Hippocampal formation (tissue), 2 donors: ENCODE results near the gene ABCD1.

ENCODE experiments used
- DNase-seq, 2 donors: peaks; one replicate each; lab custom pipeline; 2025; lab: John Stamatoyannopoulos, UW

ABCD1 gene

DNA sequence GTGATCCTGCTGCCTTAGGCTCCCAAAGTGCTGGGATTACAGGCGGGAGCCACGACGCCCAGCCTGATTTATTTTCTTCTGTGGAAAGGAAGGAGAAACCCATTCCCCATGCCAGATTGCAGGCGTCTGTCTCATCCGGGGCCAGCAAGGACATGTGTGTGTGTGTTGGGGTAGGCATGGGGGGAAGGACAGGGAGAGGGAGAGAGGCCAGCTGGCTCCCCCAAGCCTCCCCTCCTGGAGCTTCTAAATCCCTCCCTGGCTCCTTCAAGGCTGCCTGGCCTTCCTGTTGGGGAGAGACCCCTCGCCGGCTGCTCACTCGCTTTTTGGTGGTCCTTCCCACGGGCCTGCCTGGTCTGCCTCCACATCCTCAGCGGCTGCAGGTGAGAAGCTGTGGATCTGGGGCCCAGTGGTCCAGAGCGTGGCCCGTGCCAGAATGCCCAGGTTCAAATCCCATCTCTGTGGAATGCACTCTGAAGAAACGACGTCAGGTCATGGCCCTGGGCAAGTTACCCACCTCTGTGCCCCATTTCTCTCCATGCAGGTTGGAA lies 38.0 kb downstream of the ABCD1 start:
- no peak for DNase-seq

DNA sequence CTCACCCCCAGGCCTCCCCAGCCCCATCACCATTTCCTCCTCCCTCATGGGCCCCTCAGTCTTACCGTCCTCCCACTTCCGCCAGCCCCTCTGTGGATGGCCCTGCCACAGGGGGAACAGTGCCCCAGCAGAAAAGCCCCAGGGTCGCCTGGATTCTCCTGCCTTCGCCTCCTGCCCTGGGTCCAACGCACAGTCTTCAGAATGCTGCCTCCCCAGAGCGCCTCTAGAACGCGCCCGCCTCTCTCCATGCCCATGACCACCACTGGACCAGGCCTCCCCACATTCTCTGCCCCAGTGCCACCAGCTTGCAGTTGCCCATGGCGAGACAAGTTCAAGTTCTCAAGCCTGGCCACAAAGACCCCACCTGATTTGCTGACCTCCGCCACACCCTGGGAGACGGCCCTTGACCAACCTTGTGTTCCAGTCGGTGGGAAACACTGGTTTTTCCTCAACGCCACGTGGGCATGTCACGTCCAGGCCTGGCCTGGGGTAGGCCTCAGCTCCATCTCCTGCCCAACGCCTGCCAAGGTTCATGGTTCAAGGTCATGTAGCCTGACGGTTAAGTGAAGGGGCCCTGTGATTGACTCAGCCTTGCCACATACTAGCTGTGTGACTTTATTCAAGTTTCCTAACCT lies 38.8 kb downstream of the ABCD1 start:
- no peak for DNase-seq

DNA sequence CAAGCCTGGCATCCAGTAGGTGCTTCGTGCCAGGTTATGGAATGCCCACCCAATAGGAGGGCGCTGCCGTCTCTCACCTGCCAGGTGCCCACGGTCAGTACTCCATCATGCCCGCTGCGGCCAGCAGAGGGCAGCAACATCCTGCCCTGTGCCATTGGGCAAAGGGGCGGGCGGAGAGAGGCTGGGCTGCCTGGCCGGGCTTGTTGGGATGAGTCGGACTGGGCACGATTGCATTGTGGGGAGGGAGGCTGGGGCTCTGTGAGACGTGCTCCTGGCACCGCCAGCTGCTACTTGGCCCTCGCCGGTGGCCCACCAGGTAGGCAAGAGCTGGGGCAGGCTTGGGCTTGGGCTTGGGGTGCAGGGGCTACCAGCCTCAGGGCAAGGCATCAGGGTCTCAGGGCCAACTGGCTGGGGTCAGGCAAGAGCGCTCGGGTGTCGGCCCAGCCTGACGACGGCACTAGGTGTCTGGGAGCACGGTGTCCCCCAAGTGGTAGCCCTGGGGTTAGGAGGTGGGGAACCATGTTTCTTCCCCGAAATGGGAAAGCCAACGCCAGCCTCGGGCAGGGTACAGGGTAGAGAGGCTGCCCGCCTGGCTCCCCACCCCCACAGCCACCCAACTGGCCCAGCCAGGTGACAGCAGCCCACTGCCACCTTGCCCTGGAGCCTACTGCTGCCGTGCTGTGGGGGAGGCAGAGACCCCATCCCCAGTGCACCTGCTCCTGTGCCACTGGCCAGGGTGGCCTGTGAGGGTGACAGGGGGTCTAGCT lies 39.5 kb downstream of the ABCD1 start, which contains the start of gene PLXNB3:
Gene PLXNB3, plus strand, starts transcription at position 261 of the 767 bp plus-strand sequence. CDS start 1,287 bp downstream, outside the sequence.
- peak; percentile 71 to 72 for DNase-seq

DNA sequence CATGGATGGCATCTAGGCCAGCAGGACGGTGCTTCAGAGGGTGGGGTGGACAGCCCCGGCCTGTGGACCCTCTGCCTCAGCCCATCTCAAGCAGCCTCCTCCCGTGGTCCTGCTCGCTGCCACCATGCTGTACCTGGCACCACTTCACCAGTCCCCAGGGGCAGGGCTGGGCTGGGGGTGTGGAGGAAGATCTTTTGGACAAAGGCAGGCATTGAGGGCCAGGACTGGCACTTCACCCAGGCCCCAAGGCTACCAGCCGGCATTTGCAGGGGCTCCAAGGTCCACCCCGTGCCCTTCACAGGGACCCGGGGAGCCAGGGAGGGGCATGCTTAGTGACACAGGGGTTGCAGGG lies 40.1 kb downstream of the ABCD1 start:
- no peak for DNase-seq

DNA sequence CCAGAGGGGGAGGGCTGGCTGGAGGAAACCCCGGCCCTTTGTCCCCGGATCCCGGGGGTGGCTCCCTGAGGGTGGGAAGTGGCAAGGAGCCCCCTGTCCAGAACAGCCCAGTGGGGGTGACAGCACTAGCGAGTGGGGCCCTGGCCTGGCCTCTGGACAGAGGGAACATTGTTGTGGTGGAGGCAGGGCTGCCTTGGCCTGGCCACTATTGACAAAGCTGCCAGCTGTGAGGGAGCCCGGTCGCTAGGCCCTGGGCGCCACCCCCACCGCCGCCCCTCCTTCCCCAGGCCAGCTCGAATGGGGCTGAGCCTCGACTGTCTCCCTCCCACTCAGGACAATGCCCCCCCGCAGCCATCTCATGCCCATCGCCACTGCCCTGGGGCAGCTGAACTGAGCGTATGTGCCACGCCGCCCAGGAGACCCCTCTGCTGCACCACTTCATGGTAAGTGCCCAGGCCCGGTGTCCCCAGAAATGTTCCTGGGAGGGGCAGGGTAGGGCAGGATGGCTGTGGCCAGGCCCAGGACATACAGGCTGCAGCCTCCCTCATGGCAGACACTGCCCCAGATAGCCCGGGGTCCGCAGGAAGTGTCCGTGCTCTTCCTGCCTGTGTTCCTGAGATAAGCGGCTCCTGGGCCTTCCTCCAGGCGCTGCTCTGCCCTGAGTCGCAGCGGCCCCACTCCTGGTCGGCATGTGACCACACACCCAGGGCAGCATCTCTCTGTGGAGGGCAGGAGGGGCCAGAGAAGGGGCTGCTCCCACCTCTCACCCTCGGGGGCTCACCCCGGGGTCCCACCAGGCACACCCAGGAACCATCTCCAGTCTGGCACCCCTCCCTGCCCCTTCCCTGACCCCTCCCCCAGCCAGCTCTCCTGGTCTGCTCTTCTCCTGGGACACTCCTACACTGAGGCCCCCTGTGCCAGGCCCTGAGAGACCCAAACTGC lies 40.8 kb downstream of the ABCD1 start:
- DNase-seq: peak; percentile 89 to 95

DNA sequence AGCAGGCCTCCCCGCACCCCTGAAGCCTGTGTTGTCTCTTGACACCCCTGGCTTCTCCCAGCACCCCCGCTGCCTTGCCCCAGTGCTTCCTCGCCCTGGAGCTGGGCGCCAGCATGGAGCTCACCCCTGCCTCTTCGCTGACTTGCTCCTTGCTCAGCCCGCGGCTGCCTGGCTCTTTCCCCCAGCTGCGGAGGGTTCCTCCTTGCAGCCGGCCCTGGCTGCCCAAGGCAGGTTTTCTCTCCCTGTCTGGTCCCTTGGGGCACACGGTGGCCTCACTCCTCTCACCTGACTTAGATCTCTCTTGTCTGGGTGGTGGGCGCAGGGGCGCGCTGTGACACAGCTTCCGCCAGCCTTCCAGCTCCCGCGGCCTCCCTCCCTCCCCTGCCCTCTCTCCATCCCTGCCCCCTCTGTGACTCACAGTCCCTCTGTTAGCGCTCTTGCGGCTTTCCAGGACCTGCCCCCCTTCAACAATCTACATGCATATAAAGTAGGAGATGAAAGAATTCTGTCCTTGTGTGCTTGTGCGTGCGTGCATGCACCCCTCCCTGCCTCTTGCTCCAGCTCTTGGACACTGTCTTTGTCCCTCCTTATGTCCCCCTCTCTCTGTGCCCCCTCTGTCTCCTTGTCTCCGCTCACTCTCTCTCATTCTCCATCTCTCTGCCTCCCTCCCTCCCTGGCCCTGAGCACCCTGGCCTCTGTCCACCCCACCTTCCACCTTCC lies 41.6 kb downstream of the ABCD1 start:
- peak in 1 of 2 donors; percentile 66 for DNase-seq

DNA sequence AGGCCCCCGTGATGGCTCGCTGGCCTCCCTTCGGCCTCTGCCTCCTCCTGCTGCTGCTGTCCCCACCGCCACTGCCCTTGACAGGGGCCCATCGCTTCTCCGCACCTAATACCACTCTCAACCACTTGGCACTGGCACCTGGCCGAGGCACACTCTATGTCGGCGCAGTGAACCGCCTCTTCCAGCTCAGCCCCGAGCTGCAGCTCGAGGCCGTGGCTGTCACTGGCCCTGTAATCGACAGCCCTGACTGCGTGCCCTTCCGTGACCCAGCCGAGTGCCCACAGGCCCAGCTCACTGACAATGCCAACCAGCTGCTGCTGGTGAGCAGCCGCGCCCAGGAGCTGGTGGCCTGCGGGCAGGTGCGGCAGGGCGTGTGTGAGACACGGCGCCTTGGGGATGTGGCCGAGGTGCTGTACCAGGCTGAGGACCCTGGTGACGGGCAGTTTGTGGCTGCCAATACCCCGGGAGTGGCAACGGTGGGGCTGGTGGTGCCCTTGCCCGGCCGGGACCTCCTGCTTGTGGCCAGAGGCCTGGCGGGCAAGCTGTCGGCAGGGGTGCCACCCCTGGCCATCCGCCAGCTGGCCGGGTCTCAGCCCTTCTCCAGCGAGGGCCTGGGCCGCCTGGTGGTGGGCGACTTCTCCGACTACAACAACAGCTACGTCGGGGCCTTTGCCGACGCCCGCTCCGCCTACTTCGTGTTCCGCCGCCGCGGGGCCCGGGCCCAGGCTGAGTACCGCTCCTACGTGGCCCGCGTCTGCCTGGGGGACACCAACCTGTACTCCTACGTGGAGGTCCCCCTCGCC lies 42.4 kb downstream of the ABCD1 start:
- no peak for DNase-seq

DNA sequence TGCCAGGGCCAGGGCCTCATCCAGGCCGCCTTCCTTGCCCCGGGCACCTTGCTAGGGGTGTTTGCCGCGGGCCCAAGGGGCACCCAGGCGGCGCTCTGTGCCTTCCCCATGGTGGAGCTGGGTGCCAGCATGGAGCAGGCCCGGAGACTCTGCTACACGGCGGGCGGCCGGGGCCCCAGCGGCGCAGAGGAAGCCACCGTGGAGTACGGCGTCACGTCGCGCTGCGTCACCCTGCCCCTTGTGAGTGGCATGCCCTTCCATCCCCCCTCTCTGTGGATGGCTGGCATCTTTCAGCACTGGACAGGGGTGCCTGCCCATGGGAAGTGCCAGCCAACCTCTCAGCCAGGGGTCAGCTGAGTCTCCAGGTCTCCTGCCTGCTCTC lies 43.0 kb downstream of the ABCD1 start:
- DNase-seq: no peak

DNA sequence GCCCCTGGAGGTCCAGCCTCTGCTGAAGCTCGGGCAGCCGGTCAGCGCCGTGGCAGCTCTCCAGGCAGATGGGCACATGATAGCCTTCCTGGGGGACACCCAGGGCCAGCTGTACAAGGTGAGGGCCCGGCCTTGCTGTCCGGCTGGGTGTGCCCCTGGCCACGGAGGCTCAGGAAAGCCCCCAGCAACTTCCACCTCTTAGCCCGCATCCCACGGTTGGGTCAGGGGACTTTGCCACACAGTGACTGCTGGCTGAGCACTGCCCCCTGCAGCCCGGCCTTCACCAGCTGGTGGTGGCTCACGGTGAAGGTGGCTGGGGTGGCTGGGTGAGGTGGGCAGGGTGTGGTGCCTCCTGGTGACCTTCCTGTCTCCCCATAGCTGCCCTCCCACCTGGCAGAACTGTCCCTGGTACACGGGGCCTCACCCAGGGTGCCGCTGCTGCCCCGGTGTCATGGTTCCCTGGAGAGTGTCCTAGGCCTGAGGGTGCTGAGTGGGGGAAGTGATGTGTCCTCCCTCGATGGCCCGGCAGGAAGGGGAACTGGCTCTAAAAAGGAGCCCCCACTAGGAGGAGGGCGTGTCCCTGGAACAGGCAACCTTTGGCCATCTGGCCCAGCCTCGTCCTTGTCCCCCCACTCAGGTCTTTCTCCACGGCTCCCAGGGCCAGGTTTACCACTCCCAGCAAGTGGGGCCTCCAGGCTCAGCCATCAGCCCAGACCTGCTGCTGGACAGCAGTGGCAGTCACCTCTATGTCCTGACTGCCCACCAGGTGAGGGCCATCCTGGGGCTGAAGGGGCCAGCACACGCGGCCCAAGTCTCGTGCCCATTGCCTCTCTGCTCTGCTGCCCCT lies 43.9 kb downstream of the ABCD1 start:
- no peak for DNase-seq

DNA sequence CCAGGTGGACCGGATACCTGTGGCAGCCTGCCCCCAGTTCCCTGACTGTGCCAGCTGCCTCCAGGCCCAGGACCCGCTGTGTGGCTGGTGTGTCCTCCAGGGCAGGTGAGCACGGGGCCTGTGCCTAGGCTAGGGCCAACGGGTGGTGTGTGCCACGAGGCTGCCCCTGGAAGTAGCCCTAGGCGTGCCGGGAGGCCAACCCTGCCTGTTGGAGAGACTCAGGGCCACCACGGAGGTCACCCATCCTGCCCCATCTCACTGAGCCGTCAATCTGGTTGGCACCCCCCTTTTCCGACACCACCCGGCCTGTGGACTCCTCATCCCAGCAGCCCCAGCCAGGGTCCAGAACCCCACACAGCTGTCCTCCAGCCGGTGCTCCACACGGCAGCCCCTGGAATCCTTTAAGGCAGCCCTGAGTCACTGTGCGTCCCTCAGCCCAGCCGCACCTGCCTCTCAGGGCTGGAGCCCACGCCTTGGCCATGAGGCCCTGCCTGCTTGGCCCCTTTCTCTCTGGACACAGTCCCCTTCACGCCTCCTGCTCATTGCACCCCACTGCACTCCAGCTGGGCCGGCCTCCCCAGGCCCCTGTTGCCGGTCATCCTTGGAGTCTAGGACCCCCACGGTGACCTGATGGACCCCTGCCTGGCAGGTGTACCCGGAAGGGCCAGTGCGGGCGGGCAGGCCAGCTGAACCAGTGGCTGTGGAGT lies 44.7 kb downstream of the ABCD1 start:
- DNase-seq: no peak

DNA sequence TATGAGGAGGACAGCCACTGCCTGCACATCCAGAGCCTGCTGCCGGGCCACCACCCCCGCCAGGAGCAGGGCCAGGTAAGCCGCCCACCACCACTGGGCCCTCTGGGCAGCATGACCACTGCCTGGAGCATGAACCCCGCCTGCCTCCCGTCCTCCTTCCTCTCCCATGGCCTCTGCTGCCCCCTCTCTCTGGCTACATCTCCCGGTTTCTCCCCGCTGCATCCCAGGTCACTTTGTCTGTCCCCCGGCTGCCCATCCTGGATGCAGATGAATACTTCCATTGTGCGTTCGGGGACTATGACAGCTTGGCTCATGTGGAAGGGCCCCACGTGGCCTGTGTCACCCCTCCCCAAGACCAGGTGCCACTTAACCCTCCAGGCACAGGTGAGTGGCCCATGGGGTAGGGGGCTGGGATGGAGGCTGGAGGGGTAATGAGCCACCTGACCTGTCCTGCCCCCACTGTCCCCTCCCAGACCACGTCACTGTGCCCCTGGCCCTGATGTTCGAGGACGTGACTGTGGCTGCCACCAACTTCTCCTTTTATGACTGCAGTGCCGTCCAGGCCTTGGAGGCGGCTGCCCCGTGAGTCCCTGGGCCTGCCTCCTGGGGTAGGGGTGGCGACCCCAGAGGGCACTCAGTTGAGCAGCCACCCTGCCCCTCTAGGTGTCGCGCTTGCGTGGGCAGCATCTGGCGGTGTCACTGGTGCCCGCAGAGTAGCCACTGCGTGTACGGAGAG lies 45.4 kb downstream of the ABCD1 start:
- DNase-seq: no peak

DNA sequence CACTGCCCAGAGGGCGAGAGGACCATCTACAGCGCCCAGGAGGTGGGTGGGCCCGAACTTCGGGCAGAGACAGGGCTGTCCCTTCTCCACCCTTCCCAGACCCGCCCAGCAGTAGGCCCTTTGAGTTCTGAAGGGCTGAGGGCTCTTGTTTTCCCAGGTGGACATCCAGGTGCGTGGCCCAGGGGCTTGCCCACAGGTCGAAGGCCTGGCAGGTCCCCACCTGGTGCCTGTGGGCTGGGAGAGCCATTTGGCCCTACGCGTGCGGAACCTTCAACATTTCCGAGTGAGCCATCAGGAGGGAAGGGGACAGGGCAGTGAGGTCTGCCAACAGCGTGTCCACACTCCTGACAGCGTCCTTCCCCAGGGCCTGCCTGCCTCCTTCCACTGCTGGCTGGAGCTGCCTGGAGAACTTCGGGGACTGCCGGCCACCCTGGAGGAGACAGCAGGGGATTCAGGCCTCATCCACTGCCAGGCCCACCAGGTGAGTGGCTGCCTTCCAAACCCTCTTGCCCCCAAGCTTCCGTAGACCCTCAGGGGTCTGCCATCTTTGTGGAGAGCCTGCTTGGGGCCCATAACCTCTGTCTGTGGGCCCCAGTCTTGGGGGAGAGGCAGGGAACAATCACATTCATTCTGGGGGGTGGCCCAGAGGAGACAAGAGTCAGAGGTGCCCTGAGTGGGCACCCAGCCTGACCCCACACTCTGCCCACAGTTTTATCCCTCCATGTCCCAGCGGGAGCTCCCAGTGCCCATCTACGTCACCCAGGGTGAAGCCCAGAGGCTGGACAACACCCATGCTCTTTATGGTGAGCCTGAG lies 46.2 kb downstream of the ABCD1 start:
- no peak for DNase-seq

DNA sequence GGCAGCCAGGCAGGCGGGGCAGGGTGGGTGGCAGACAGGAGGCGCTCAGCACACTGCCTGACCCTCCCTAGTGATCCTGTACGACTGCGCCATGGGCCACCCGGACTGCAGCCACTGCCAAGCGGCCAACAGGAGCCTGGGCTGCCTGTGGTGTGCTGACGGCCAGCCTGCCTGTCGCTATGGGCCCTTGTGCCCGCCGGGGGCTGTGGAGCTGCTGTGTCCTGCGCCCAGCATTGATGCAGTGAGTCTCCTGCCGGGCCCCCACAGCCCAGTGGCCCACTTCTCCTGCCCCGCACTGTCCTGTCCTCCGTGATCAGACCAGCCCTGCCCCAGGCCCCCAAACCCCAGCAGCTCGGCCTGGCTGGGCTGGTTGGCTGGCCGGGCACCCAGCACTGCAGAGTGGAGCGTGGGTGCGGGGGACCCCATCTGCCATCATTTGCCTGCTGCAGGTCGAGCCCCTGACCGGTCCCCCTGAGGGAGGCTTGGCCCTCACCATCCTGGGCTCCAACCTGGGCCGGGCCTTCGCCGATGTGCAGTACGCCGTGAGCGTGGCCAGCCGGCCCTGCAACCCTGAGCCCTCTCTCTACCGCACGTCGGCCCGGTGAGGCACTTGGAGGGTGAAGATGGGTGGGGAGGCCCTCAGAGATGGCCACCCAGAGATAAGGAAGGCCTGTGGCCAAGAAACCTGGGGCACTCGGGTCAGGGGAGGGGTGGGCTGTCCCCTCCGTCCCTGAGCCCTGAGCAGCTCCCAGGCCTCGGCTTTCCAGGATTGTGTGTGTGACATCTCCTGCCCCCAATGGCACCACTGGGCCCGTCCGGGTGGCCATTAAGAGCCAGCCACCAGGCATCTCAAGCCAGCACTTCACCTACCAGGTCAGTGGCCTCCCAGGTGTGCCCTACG lies 47.0 kb downstream of the ABCD1 start:
- no peak for DNase-seq

DNA sequence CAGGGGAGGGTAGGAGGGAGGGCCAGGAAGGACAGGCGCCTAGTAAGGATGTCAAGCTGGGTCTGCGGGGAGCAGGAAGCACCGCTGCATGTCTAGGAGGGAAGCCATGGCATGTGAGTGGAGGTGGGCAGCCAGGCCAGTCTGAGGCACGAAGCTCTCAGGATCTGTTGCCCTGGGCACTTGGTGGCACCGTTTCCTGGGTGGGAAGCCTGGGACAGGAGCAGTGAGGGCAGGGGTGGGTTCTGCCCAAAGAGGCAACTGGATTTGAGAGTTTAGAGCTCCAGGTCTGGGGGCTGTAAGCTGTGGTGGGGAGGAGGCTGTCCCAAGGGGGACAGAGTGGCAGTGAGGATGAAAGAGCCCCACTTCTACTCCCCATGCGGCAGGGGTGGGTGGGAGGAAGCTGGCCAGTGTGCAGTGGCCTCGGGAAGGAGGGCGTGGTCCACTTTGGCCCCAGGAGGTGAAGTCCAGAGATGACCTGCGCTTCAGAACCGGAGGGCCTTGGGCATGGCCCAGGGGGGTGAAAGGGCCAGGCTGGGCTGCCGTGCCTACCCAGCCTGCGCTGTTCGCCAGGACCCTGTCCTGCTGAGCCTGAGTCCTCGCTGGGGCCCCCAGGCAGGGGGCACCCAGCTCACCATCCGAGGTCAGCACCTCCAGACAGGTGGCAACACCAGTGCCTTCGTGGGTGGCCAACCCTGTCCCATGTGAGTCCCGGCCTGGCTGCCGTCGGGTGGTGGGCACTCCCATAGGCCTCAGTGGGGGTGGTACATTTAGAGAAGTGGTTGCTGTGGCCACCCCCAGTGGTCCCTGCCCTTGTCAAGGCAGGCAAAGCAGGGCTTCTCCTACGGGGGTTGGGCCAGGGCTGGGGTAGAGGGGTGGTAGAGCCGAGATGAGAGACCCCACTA lies 47.9 kb downstream of the ABCD1 start:
- DNase-seq: no peak

DNA sequence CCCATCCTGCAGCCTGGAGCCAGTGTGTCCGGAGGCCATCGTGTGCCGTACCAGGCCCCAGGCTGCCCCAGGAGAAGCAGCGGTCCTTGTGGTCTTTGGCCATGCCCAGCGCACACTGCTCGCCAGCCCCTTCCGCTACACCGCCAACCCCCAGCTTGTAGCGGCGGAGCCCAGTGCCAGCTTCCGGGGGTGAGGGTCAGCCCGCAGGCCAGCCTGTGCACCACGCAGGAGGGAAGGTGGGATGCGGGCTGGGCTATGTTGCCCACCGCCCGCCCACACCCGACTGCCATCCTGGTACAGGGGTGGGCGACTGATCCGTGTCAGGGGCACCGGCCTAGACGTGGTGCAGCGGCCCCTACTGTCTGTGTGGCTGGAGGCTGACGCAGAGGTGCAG lies 48.6 kb downstream of the ABCD1 start:
- no peak for DNase-seq
